HEK293T (cell line): ENCODE measurements around the gene NACC2.

Source experiments
- FOXM1 ChIP-seq: fragments of 450-650 bp; IDR thresholded peaks from 2 replicates; pipeline ENCODE4 v1.6.1; 2017; ENCODE audit warnings: mild to moderate bottlenecking, borderline replicate concordance
- ZNF384 ChIP-seq: fragments of 450-650 bp; IDR thresholded peaks from 2 replicates; pipeline ENCODE4 v1.6.1; 2016

GRCh38 chr9:135976944-135977343, 118.1 kb downstream of the NACC2 start:
- TF ChIP-seq FOXM1 (no peak), ZNF384 (no peak)
